Measurements from ENCODE around the gene DOCK4.

DNA sequence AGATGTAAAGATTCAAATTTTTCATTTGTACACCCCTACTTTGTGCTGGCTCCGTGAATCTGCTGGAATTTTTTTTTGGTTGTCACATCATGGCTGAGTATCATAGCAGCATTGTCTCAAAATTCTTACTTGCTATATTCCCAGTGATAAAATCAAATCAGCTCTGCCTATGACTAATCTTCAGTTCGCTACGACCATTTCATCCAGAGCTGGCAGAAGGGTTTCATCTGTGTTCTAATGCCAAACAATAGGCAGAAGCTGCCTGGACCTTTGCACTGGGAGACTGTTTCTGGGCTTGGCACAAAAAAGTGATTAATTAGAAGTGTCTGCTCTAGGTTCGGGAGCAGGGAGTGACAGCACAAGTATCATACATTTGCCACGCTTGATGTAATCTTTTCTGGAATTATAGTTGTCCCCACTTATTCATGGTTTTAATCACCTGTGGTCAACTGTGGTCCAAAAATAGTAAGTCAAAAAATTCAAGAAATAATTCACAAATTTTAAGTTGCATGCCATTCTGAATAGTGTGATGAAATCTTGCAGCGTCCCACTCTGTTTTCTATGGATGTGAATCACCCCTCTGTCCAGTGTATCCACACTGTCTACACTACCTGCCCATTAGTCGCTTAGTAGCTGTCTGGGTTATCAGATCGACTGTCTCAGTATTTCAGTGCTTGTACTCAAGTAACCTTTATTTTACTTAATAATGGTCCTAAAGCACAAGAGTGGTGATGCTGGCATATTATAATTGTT is 523.4 kb downstream of the DOCK4 start:
- TF ChIP-seq CTCF (conservative IDR thresholded peaks at IDR 0.05) (no peak), ZFX (IDR thresholded peaks at IDR 0.05) (no peak)

All from C4-2B (cell line).